WI38 (cell line): ENCODE data around the gene NEDD9.
A peak's percentile ranks its signal among the peaks of the same experiment; 100 is the strongest.

Experiments used
- H3K4me3 ChIP-seq: 2 replicates; pipeline ENCODE4 v1.5.1; 2011; ENCODE audit warnings: low read depth, mild to moderate bottlenecking, control low read depth, low read length
- TF ChIP-seq, protein P1 (sequence below): IDR thresholded peaks from 2 replicates; pipeline ENCODE4 v1.5.1; 2012; ENCODE audit warnings: low read depth, mild to moderate bottlenecking, control low read depth, low read length

NEDD9 gene

DNA sequence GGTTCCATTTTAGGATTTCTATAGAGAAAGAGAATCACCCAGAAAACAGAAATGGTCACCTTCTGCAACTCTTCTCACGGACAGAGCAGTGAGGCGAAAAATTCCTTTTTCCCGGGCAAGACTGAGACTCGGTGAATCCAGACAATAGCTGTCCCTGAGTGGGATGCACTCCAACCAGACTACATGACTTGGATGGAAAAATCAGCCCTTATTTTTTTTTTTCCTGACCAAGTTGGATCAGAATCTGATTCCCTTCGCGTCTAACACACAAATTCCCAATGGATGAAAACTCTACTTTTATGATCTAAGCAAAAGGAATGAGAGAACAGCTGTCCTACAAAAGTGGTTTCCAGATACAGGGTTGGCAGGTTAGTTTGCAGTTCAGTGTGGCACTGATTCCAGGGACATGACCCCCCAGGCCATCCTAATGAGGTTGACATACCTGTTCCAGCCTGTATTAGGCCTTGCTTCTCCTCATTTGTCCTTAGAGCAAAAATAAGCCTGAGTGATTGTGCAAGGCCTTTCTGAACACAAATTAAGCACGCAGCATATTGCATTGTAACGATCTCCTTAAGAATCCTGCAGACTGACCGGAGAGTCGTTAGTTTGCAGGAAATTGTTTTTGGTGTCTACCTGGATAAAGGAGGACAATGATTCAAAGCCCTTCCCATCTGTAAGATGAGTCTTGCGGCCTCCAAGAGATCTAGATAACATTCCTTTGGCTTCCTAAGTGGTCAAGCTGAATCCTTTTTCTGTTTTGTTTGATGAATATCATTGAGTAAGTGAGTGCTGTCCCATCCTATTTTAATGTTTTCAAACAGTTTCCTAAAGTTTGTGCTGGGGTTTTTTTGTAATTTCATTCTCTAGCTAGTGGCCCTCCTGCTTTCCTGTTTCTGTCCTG lies 1.5 kb upstream of the NEDD9 start:
- no peak overlapping the region for H3K4me3 ChIP-seq
- TF ChIP-seq, protein P1, sequence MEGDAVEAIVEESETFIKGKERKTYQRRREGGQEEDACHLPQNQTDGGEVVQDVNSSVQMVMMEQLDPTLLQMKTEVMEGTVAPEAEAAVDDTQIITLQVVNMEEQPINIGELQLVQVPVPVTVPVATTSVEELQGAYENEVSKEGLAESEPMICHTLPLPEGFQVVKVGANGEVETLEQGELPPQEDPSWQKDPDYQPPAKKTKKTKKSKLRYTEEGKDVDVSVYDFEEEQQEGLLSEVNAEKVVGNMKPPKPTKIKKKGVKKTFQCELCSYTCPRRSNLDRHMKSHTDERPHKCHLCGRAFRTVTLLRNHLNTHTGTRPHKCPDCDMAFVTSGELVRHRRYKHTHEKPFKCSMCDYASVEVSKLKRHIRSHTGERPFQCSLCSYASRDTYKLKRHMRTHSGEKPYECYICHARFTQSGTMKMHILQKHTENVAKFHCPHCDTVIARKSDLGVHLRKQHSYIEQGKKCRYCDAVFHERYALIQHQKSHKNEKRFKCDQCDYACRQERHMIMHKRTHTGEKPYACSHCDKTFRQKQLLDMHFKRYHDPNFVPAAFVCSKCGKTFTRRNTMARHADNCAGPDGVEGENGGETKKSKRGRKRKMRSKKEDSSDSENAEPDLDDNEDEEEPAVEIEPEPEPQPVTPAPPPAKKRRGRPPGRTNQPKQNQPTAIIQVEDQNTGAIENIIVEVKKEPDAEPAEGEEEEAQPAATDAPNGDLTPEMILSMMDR = no peak

DNA sequence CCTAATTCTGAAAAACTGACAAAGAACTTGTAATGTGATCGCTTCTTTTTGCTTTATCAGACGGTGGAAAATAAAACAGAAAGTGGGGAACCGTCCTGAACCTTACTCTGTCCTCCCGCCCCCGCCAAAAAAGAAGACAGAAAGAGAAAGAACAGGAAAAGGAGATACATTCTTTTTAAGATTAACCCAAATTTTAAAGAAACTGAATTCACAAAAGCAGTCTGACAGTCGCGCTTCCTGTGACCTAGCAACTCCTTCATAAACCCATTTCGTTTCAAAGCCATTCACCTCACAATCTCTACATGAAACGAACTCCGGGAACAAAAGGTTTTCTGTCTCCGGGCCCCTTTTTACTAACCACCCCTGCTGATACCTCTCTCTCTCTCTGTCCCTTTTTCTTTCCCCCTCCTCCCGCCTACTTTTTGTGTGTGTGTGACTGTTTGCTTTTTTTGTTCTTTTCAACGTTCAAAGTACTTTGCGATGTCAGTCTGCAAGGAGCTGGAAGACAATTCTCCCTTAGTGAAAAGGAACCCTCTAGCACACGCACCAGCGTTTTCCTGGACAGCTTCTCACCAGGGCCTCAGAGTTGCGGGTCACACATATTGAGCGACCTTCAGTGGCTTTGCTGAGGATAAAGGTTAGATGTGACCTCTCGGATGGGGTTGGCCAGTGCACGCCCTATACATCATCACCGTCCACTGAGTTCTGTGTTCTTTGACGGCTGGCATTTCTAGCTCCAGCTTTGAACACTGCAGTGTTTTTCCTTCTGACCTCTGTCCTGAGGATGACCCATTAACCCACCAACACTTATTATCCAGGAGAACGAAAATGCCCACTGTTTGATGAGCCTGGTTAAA lies 530 bp upstream of the NEDD9 start:
- H3K4me3 ChIP-seq = peak overlapping the region; percentile 93
- TF ChIP-seq, protein P1 = no peak

DNA sequence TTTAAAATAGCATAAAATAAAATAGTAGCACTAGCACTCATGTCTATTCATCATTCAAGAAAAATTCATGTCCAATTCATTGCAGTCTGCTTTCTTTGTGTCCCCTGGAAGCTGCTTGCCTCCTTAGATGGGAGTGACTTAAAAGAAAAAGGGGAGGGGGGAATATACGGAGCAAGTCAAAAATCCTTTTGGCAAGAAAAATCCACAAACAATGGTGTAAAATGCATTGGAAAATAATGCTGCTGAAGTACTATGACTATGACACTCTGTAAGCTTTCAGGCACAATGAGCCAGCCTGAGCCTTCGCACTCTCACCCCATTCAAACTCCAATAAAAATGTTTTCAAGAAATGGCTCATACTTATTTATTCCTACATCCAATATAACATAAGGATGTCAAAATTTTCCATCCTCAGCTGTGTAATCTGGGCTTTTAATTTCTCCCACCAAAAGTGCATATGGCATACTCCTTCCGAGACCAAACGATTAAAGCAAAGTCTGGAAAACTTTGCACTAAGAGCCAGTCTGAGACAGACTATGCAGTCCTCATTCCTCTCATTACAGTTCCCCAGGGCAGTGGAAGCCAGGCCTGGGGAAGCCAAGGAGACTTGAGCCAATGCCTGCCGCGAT lies 790 bp downstream of the NEDD9 start:
- TF ChIP-seq, protein P1 = no peak
- peak overlapping the region; percentile 93 for H3K4me3 ChIP-seq

DNA sequence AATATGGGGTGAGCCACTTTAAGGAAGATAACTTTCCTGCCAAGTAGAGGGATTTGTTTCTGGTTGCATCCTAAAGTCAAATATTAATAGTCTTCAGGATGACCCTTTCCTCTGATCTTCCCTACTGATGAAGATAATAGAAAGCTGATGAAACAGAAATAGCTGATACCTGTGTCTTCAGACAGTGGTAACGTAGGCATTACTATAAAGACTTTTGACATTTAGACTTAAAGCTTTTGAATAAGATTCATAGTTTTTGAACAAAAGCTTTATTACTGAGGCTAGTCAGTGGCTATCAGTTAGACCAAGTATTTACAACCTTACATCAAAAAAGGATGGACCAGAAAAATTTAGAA lies 1.4 kb downstream of the NEDD9 start:
- peak overlapping the region; percentile 93 for H3K4me3 ChIP-seq
- TF ChIP-seq, protein P1 = no peak

DNA sequence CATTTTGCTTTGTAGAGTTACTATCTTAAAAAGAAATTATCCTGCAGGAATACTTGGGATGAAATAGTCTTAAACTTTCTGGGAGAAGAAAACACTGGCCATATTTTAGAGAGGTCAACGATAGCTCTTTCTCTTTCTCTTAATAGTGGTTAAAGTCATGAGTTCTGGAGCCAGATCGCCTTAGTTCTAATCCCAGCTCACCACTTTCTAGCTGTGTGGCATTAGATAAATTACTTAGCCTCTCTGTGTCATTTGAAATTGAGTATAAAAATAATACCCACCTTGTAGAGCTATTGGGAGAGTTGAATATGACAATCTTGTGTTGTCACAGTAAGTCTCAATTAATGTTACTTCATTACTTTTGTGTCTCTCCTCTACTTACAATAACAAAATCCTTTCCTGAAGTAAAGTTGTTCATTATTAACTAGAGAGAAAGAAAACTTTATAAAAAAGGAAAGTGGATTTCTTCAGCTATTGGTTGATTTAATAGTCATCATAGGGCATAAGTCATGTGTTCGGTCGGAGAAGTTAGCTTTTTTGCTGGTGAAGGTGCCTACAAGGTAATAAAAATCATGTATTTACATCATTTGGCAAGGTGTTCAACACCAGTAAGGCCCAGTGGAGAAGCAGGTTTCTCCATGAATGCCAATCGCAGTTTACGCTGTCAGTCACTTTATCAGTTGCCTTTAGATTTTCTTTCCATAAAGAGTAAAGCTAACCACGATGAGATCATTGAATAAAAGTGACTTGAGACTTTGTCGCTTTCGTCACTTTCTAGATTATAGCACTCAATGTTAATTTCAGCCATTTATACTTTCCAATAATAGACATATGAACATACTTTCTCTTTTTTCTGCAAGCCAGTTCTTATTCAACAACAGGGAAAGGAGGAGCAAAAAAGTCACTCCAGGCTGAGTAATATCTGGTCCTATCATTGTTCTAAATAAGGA lies 2.0 kb downstream of the NEDD9 start:
- TF ChIP-seq, protein P1 = no peak
- peak overlapping the region; percentile 93 for H3K4me3 ChIP-seq

DNA sequence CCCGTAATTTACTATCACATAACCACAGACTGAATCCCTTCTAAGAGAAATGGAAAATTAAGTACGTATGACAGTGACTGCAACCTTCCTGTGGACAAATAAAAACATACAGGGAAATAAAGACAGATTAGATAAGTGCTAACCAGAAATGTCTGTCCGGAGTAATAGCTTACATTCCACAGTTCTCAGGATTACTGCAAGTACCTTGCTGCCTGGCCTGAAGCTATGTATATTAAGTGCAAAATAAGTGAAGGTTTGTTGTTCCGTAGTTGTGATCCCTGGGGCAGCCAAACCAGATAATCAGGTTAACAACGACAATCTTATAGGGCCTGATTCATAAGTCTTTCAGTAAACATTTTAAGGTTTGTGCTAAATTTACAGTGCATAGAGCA lies 2.8 kb downstream of the NEDD9 start:
- TF ChIP-seq, protein P1 = no peak
- H3K4me3 ChIP-seq = peak overlapping the region; percentile 93
